Measurements from ENCODE around the gene DUOX1. TPM values are rescaled to one million over a fixed set of nuclear protein-coding genes. Genes with fewer than 3 reads are reported as not detected.
"Not testable (repeated sequence)": the region's sequence is repeated elsewhere in the genome, so short reads cannot be mapped to it uniquely, and the experiment has no call there.

The DUOX1 gene
- total RNA-seq (2022) (15.1 and 16.9 TPM in 2 replicates), Bru-seq, nascent RNA (percentile 43 among the genes with signal in this experiment), BruChase-seq, experiment 1, labeled RNA remaining after a 6-hour chase (percentile 49 among the genes with signal in this experiment), BruChase-seq, experiment 2, labeled RNA remaining after a 2-hour chase (percentile 50 among the genes with signal in this experiment)
- long read RNA-seq, full-length matches to known transcripts = 3 of 30 reads
- long read RNA-seq, partial matches to known transcripts = 5 of 30 reads
- long read RNA-seq, other reads (novel, unspliced or antisense) = 22 of 30 reads

DNA sequence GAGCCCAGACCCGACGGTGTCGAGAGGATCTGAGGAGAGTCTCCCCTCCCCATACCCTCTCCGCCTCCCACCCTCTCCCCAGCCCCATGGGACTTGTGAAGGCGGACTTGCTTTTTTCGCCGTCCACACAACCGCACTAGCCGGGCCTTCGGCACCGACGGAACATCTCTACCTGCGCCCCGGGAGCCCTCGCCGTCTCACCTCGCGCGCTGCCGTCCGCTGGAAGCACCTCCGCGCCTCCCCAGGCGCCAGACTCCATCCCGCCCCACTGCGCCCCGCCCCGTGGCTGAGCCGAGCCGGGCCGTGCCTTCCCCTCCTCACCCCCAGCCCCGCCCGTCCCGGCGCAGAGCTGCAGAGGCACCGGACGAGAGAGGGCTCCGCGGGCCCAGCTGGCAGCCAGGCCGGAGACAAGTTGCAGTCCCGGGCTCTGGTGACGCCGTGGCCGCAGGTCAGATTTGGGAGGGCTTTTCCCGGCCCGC, at the start of gene DUOX1, which contains the start of gene DUOXA1:
Gene DUOX1, plus strand, starts transcription at position 344 of the 479 bp plus-strand sequence. CDS start 1,973 bp downstream, outside the sequence.
Gene DUOXA1, minus strand, starts transcription at position 229 of the 479 bp plus-strand sequence. CDS start 6,865 bp downstream, outside the sequence.
- DNase-seq (ENCODE audit: unreplicated experiment) = peak; percentile 54
- Mint-ChIP-seq H3K4me3 (ENCODE audit: unreplicated experiment) (peak within 1 kb of the TSS; percentile 70), H3K27ac (ENCODE audit: low read depth, unreplicated experiment) (peak within 1 kb of the TSS; percentile 29), H3K4me1 (ENCODE audit: insufficient read depth, unreplicated experiment) (peaks cover 17% of the 10 kb centered on the region), H3K36me3 (ENCODE audit: insufficient read depth, unreplicated experiment) (peaks cover 6% of the 10 kb centered on the region), H3K9me3 (ENCODE audit: unreplicated experiment) (no peaks in the 10 kb centered on the region), H3K27me3 (ENCODE audit: insufficient read depth, unreplicated experiment) (peaks cover 20% of the 10 kb centered on the region)
- intact Hi-C loops (cut with micrococcal nuclease) = loop anchor here (5.0 kb wide), 1 partner anchor 328 kb away; no protein-coding TSS in a partner anchor
- POLR2A ChIA-PET = interaction anchor here (1.1 to 1.3 kb wide), 4 partner anchors 20 to 273 kb away, joined by 3 to 9 read pairs (median 4); a partner anchor contains a TSS
- CTCF ChIA-PET = interaction anchor here (0.6 to 3.5 kb wide), 4 partner anchors 8 to 157 kb away, joined by 3 to 11 read pairs (median 4); no protein-coding TSS in a partner anchor
- TF ChIP-seq, protein P1, sequence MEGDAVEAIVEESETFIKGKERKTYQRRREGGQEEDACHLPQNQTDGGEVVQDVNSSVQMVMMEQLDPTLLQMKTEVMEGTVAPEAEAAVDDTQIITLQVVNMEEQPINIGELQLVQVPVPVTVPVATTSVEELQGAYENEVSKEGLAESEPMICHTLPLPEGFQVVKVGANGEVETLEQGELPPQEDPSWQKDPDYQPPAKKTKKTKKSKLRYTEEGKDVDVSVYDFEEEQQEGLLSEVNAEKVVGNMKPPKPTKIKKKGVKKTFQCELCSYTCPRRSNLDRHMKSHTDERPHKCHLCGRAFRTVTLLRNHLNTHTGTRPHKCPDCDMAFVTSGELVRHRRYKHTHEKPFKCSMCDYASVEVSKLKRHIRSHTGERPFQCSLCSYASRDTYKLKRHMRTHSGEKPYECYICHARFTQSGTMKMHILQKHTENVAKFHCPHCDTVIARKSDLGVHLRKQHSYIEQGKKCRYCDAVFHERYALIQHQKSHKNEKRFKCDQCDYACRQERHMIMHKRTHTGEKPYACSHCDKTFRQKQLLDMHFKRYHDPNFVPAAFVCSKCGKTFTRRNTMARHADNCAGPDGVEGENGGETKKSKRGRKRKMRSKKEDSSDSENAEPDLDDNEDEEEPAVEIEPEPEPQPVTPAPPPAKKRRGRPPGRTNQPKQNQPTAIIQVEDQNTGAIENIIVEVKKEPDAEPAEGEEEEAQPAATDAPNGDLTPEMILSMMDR (IDR thresholded peaks at IDR 0.05; ENCODE audit: unreplicated experiment) = no peak
- no TSS peak for BruUV-seq (replicated peaks)

DNA sequence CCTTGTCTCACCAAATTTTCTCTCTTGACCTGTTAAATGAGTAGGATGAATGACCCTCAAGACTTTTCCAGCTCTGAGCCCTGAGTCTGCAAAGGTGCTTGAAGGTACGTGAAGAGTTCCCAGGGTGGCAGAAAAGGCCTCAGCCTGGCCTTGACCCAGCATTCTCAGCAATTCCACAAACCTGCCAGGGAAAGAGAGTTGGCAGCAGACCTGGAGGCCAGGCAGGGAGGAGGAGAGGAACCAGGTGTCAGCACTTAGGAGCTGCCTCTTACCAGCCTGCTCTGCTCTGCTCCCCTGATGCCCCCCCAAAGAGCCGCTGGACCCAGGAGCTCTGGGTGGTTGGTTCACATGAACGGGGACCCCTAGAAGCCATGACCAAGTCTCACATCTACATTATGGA, 49.2 kb upstream of the DUOX1 start:
- H3K27me3 Mint-ChIP-seq (ENCODE audit: insufficient read depth, unreplicated experiment) = peaks cover 13% of the 10 kb centered on the region
- H3K4me3 Mint-ChIP-seq (ENCODE audit: unreplicated experiment); H3K27ac Mint-ChIP-seq (ENCODE audit: low read depth, unreplicated experiment); BruUV-seq (replicated peaks); DNase-seq (ENCODE audit: unreplicated experiment); intact Hi-C loops (cut with micrococcal nuclease); POLR2A ChIA-PET; H3K36me3 Mint-ChIP-seq (ENCODE audit: insufficient read depth, unreplicated experiment); H3K9me3 Mint-ChIP-seq (ENCODE audit: unreplicated experiment); H3K4me1 Mint-ChIP-seq (ENCODE audit: insufficient read depth, unreplicated experiment): not testable (repeated sequence)
- CTCF ChIA-PET = interaction anchor here (0.6 to 0.8 kb wide), 2 partner anchors 16 to 319 kb away, joined by 3 read pairs; no protein-coding TSS in a partner anchor

DNA sequence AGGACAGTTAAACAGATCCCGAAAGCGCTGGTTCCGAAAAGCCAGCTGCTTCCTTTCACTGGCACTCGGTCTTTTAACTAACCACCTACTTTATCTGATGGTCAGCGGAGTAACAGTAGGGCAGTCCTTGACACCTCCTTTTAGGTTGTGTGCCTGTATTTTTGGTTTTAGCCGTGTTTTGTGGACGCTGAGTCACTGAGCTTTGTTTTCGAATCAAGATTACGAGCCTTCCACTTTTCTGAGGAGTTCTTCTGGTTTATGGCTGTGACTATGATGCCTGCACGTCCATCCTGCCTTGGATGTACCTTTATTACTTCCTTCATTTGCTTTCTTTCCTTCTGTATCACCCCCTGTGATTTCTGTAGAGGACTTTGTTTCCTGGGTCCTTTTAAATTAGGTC, 47.4 kb upstream of the DUOX1 start:
- CTCF ChIA-PET = interaction anchor here (1.1 kb wide), 1 partner anchor 36 kb away, joined by 4 read pairs; no protein-coding TSS in a partner anchor

DNA sequence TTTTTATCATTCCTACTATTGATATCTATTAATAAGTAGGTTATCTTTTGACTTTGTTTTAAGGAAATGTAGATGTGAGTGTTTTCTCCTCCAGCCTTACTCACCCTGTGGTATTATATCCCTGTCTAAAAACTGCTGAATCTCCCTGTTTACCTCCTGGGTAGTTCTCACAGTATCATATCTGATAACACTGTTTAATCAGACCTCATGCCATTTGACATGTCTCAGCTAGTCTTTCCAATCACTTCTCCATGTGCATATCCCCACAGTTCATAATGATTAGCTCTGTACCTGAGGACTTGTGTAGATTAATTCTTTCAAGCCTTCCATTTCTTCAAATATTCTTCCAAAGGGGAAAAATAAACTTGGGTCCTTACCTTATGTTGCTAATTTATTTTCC, 46.6 kb upstream of the DUOX1 start:
- intact Hi-C loops (cut with micrococcal nuclease) = no loop called here
- ChIA-PET POLR2A (interaction anchor here (0.9 kb wide), 1 partner anchor 504 kb away, joined by 3 read pairs; no protein-coding TSS in a partner anchor), CTCF (no interaction called here)
- H3K36me3 Mint-ChIP-seq (ENCODE audit: insufficient read depth, unreplicated experiment) = no peaks in the 10 kb centered on the region
- H3K4me3 Mint-ChIP-seq (ENCODE audit: unreplicated experiment) = no peak overlapping the region
- no peak overlapping the region for H3K27ac Mint-ChIP-seq (ENCODE audit: low read depth, unreplicated experiment)
- H3K4me1 Mint-ChIP-seq (ENCODE audit: insufficient read depth, unreplicated experiment) = no peaks in the 10 kb centered on the region
- BruUV-seq (replicated peaks) = no TSS peak
- TF ChIP-seq, protein P1 (IDR thresholded peaks at IDR 0.05; ENCODE audit: unreplicated experiment) = no peak
- no peak for DNase-seq (ENCODE audit: unreplicated experiment)
- peaks cover 13% of the 10 kb centered on the region for H3K27me3 Mint-ChIP-seq (ENCODE audit: insufficient read depth, unreplicated experiment)
- no peaks in the 10 kb centered on the region for H3K9me3 Mint-ChIP-seq (ENCODE audit: unreplicated experiment)

More for the DNA sequence above, 47.4 kb upstream of the DUOX1 start:
- H3K9me3 Mint-ChIP-seq (ENCODE audit: unreplicated experiment); H3K27ac Mint-ChIP-seq (ENCODE audit: low read depth, unreplicated experiment); POLR2A ChIA-PET; DNase-seq (ENCODE audit: unreplicated experiment); BruUV-seq (replicated peaks); H3K4me3 Mint-ChIP-seq (ENCODE audit: unreplicated experiment); H3K4me1 Mint-ChIP-seq (ENCODE audit: insufficient read depth, unreplicated experiment); intact Hi-C loops (cut with micrococcal nuclease); H3K36me3 Mint-ChIP-seq (ENCODE audit: insufficient read depth, unreplicated experiment): not testable (repeated sequence)
- H3K27me3 Mint-ChIP-seq (ENCODE audit: insufficient read depth, unreplicated experiment) = peaks cover 13% of the 10 kb centered on the region

DNA sequence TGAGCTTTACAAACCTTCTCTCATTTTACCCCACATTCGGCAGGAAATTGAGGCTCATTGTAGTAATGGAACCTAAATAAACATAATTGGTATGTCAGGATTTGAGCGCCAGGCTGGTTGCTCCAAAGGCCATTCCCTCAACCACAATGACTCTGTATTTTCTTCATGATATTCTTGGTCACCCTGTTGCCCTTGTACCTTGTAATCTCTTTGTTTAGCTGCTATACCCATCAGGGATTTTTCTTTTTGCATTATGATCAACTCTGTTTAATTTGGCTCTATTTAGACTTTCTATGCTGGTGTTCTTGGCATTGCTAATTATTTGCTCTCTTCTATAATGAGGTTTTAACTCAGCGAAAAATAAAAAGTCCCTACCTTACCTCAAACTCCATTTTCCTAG, 45.6 kb upstream of the DUOX1 start:
- TF ChIP-seq, protein P1 (IDR thresholded peaks at IDR 0.05; ENCODE audit: unreplicated experiment) = no peak
- Mint-ChIP-seq H3K4me1 (ENCODE audit: insufficient read depth, unreplicated experiment) (no peaks in the 10 kb centered on the region), H3K27ac (ENCODE audit: low read depth, unreplicated experiment) (no peak overlapping the region), H3K36me3 (ENCODE audit: insufficient read depth, unreplicated experiment) (no peaks in the 10 kb centered on the region), H3K27me3 (ENCODE audit: insufficient read depth, unreplicated experiment) (peaks cover 13% of the 10 kb centered on the region), H3K4me3 (ENCODE audit: unreplicated experiment) (no peak overlapping the region), H3K9me3 (ENCODE audit: unreplicated experiment) (no peaks in the 10 kb centered on the region)
- BruUV-seq (replicated peaks) = no TSS peak
- ChIA-PET CTCF (interaction anchor here (0.6 to 1.7 kb wide), 2 partner anchors 34 to 46 kb away, joined by 3 to 5 read pairs; no protein-coding TSS in a partner anchor), POLR2A (interaction anchor here (0.9 kb wide), 1 partner anchor 503 kb away, joined by 3 read pairs; no protein-coding TSS in a partner anchor)
- no peak for DNase-seq (ENCODE audit: unreplicated experiment)
- intact Hi-C loops (cut with micrococcal nuclease) = no loop called here
